Spleen (tissue), 11 donors: ENCODE measurements around the gene DRAXIN. TPM values are rescaled to one million over a fixed set of nuclear protein-coding genes. Genes with fewer than 3 reads are reported as not detected.
A peak's percentile ranks its signal among the peaks of the same experiment; 100 is the strongest.

Experiments
- DNase-seq: peaks from one replicate; pipeline ENCODE4 v3.0.0-alpha.2; 2020
- H3K27ac ChIP-seq, 8 donors: fragments of 200-600 bp; sonication (generic) in 7 of 8; 1 replicate in 4 of 8; 2 replicates in 4 of 8; pipeline versions ENCODE4 v1.5.0 to v1.8.0; 2016 to 2021; ENCODE audit warnings: inconsistent platforms in 4 of 8, mild to moderate bottlenecking in 4 of 8, moderate library complexity in 1 of 8
- H3K27me3 ChIP-seq, 7 donors: fragments of 200-600 bp; sonication (generic) in 6 of 7; replicated peaks in 1 of 7; 1 replicate in 4 of 7; 2 replicates in 3 of 7; pipeline versions ENCODE4 v1.5.0 to v1.8.0; 2016 to 2021; ENCODE audit warnings: inconsistent platforms in 3 of 7, mild to moderate bottlenecking in 1 of 7
- H3K36me3 ChIP-seq, 6 donors: fragments of 200-600 bp; sonication (generic) in 5 of 6; 1 replicate in 4 of 6; 2 replicates in 2 of 6; pipeline versions ENCODE4 v1.5.0 to v1.8.0; 2016 to 2021; ENCODE audit warnings: inconsistent platforms in 2 of 6
- H3K4me1 ChIP-seq, 6 donors: fragments of 200-600 bp; sonication (generic) in 5 of 6; 1 replicate in 3 of 6; 2 replicates in 3 of 6; pipeline versions ENCODE4 v1.5.0 to v1.8.0; 2016 to 2021; ENCODE audit warnings: inconsistent platforms in 3 of 6
- H3K4me3 ChIP-seq, 8 donors: fragments of 200-600 bp; sonication (generic) in 7 of 8; 1 replicate in 4 of 8; 2 replicates in 4 of 8; pipeline versions ENCODE4 v1.5.0 to v1.8.0; 2016 to 2021; ENCODE audit warnings: inconsistent platforms in 4 of 8, mild to moderate bottlenecking in 4 of 8, moderate library complexity in 2 of 8
- H3K9me3 ChIP-seq, 8 donors: fragments of 200-600 bp; sonication (generic) in 7 of 8; 1 replicate in 4 of 8; 2 replicates in 4 of 8; pipeline versions ENCODE4 v1.5.0 to v1.8.0; 2016 to 2021; ENCODE audit warnings: inconsistent platforms in 4 of 8
- CTCF ChIP-seq, 11 experiments: fragments of 200-600 bp in 7 of 11; fragments of 450-650 bp in 4 of 11; sonication (generic) in 4 of 11; IDR thresholded peaks in 8 of 11; conservative IDR thresholded peaks in 3 of 11; 1 replicate in 7 of 11; 2 replicates in 4 of 11; pipeline versions ENCODE4 v1.4.0 to v1.8.0; 2016 to 2021; ENCODE audit warnings: antibody characterized with exemption in 11 of 11, inconsistent platforms in 4 of 11, mild to moderate bottlenecking in 1 of 11
- POLR2A ChIP-seq, 3 donors: fragments of 450-650 bp; IDR thresholded peaks; one replicate each; pipeline ENCODE4 v1.5.1; 2017; ENCODE audit warnings: antibody characterized with exemption in 3 of 3, mild to moderate bottlenecking in 1 of 3
- POLR2AphosphoS5 ChIP-seq, 3 donors: sonication (generic); formaldehyde crosslinking; IDR thresholded peaks; one replicate each; pipeline ENCODE4 v1.5.1; 2017; ENCODE audit warnings: antibody characterized with exemption in 3 of 3
- WGBS, 5 donors: extraction: QIAGEN DNeasy Blood & Tissue Kit in 3 of 5; methylation state at CpG; one replicate each; pipeline versions ENCODE4 v1.1.5 to v1.1.7; 2013 to 2018; 5-methylcytosine and 5-hydroxymethylcytosine counted together
- intact Hi-C: fragments of 100-400 bp; cut with DNase I; formaldehyde crosslinking; loops from one replicate; pipeline ENCODE4 v1.15.0; 2023; ENCODE audit warnings: low total_unique reads
- polyA plus RNA-seq, 3 donors: library from polyadenylated mRNA; stranded (reverse); fragments of 200-250 nt; gene quantifications; one replicate each; pipeline ENCODE4 v1.2.1, GENCODE V29; 2013
- total RNA-seq, 7 donors: library from RNA; depleted of rRNA in 3 of 7; stranded (reverse); fragments of >200 nt in 3 of 7; fragmentation: NEBNext Ultra II Directional in 4 of 7; extraction: Animal tissue kit (Norgen Biotek cat#: 25700) in 4 of 7; gene quantifications; one replicate each; pipeline versions ENCODE4 v1.1.0 to v1.2.1, GENCODE V29; 2016 to 2021
- donor health status: healthy with polysubstance abuse.
- donor health status: DM: no; HTN: no; CAD: no; lungs with moderate emphysema.
- donor health status: DM: no; HTN: no; CAD: no.
- donor health status: Bipolar disorder and iron deficiency.
- donor health status: healthy.
- donor health status: DM: no; HTN: no; CAD: no.
- donor health status: DM: yes; HTN: yes; CAD: no.

DRAXIN gene
- total and polyA plus RNA-seq, 10 donors, result 0.04 to 0.37 (median 0.10) TPM; not detected in 3

- intact Hi-C loops, result loop anchor here (5.0 kb wide), 1 partner anchor 48 kb away; no protein-coding TSS in a partner anchor
- H3K27ac ChIP-seq, result no peak overlapping the region
- no peak overlapping the region for H3K4me3 ChIP-seq
- no peaks in the 10 kb centered on the region for H3K9me3 ChIP-seq
- no peak for DNase-seq
- no peaks in the 10 kb centered on the region for H3K36me3 ChIP-seq
- peaks cover 9 to 15% (median 14%) of the 10 kb centered on the region in 6 donors for H3K4me1 ChIP-seq
- peaks cover 0 to 30% (median 0%) of the 10 kb centered on the region in 7 donors for H3K27me3 ChIP-seq
- 81 to 91% (median 86%) methylated on average over 17 to 24 of the region's 24 CpGs for WGBS, 5 donors
- TF ChIP-seq POLR2A (IDR thresholded peaks at IDR 0.05) (no peak), CTCF (IDR thresholded peaks at IDR 0.05 in 8 of 11, conservative IDR thresholded peaks at IDR 0.05 in 3 of 11) (no peak), POLR2AphosphoS5 (IDR thresholded peaks at IDR 0.05) (no peak)
Observed at GRCh38 chr1:11714831-11715575, 23.5 kb downstream of the DRAXIN start.

GRCh38 chr1:11719313-11720032, 28.0 kb downstream of the DRAXIN start:
- DNase-seq, result peak; percentile 97
- H3K4me3 ChIP-seq, result peak overlapping the region; percentile 42 to 79 (median 53)

GRCh38 chr1:11720033-11720376, 28.5 kb downstream of the DRAXIN start:
- TF ChIP-seq POLR2AphosphoS5 (IDR thresholded peaks at IDR 0.05) (no peak), CTCF (IDR thresholded peaks at IDR 0.05 in 8 of 11, conservative IDR thresholded peaks at IDR 0.05 in 3 of 11) (peak in 8 of 11 experiments; percentile 2 to 58 (median 15)), POLR2A (IDR thresholded peaks at IDR 0.05) (no peak)
- Histone ChIP-seq H3K27me3 (peaks cover 0 to 14% (median 0%) of the 10 kb centered on the region in 7 donors), H3K4me3 (peak overlapping the region in 6 of 8 donors; percentile 48 to 79 (median 54)), H3K4me1 (peaks cover 10 to 37% (median 19%) of the 10 kb centered on the region in 6 donors), H3K36me3 (no peaks in the 10 kb centered on the region), H3K9me3 (no peaks in the 10 kb centered on the region), H3K27ac (peak overlapping the region; percentile 81 to 94 (median 88))
- WGBS, 5 donors, result 73 to 82% (median 77%) methylated on average over 12 of the region's 12 CpGs
- DNase-seq, result no peak
- intact Hi-C loops, result loop anchor here (5.0 kb wide), 1 partner anchor 68 kb away; the partner anchor contains the start of genes FBXO2 and FBXO44

More at GRCh38 chr1:11719313-11720032, 28.0 kb downstream of the DRAXIN start:
- 0 to 4% (median 2%) methylated on average over 19 to 44 of the region's 44 CpGs for WGBS, 5 donors
- no peaks in the 10 kb centered on the region for H3K9me3 ChIP-seq
- peaks cover 0 to 14% (median 0%) of the 10 kb centered on the region in 7 donors for H3K27me3 ChIP-seq
- peaks cover 10 to 32% (median 19%) of the 10 kb centered on the region in 6 donors for H3K4me1 ChIP-seq
- TF ChIP-seq POLR2AphosphoS5 (IDR thresholded peaks at IDR 0.05), result peak; percentile 67 to 78 (median 69)
- peak; percentile 91 to 99 (median 95) for TF ChIP-seq CTCF (IDR thresholded peaks at IDR 0.05 in 8 of 11, conservative IDR thresholded peaks at IDR 0.05 in 3 of 11)
- no peak for TF ChIP-seq POLR2A (IDR thresholded peaks at IDR 0.05)
- intact Hi-C loops, result loop anchor here (5.0 kb wide), 2 partner anchors 52 to 67 kb away; partner anchors contain the start of genes FBXO2 and FBXO44
- H3K36me3 ChIP-seq, result no peaks in the 10 kb centered on the region
- H3K27ac ChIP-seq, result peak overlapping the region; percentile 81 to 94 (median 88)
